ENCODE results near the gene FGF2.

DNA sequence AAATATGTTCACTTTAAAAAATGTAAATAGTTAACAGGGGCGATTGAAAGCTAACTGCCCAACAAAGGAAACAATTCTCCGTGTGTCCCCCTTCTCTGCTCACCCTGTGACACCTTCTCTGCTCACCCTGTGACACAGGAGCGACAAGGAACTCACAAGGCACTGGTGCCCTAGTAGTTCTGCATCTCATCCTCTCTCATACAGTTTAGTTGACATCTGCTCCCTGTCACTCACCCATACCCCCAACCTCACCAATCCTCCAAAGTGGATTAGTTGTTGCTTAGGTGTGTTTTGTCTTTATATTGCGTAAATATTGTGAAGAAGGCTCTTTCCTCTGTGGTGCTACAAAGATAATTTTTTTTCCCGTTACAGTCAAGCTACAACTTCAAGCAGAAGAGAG, 49.3 kb downstream of the FGF2 start:
- no peak for TF ChIP-seq POLR2A (IDR thresholded peaks at IDR 0.05)
- TF ChIP-seq, protein P1, sequence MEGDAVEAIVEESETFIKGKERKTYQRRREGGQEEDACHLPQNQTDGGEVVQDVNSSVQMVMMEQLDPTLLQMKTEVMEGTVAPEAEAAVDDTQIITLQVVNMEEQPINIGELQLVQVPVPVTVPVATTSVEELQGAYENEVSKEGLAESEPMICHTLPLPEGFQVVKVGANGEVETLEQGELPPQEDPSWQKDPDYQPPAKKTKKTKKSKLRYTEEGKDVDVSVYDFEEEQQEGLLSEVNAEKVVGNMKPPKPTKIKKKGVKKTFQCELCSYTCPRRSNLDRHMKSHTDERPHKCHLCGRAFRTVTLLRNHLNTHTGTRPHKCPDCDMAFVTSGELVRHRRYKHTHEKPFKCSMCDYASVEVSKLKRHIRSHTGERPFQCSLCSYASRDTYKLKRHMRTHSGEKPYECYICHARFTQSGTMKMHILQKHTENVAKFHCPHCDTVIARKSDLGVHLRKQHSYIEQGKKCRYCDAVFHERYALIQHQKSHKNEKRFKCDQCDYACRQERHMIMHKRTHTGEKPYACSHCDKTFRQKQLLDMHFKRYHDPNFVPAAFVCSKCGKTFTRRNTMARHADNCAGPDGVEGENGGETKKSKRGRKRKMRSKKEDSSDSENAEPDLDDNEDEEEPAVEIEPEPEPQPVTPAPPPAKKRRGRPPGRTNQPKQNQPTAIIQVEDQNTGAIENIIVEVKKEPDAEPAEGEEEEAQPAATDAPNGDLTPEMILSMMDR (IDR thresholded peaks at IDR 0.05), result no peak

Data from tibial nerve (tissue), 3 donors.